GM12878 (cell line): ENCODE measurements around the gene FAM237B. TPM values are rescaled to one million over a fixed set of nuclear protein-coding genes. Genes with fewer than 3 reads are reported as not detected.
A peak's percentile ranks its signal among the peaks of the same experiment; 100 is the strongest.

Experiments
- BHLHE40 ChIP-seq, 2 experiments: fragments of 450-650 bp in 1 of 2; IDR thresholded peaks; 2 replicates each; pipeline ENCODE4 v1.6.1; 2011 to 2017; ENCODE audit warnings: low read depth in 2 of 2, borderline replicate concordance in 1 of 2, improper control_type of control experiment in 1 of 2, low read length in 1 of 2, mild to moderate bottlenecking in 1 of 2
- LARP7 ChIP-seq: fragments of 450-650 bp; IDR thresholded peaks from 2 replicates; pipeline ENCODE4 v1.6.1; 2017; ENCODE audit warnings: mild to moderate bottlenecking
- MLLT1 ChIP-seq: fragments of 450-650 bp; IDR thresholded peaks from 2 replicates; pipeline ENCODE4 v1.6.1; 2016; ENCODE audit warnings: mild to moderate bottlenecking
- MXI1 ChIP-seq: fragments of 150-350 bp; IDR thresholded peaks from 2 replicates; pipeline ENCODE4 v1.6.1; 2011; ENCODE audit warnings: low read depth, mild to moderate bottlenecking, inconsistent platforms, low read length, improper control_type of control experiment
- POU2F2 ChIP-seq: IDR thresholded peaks from 3 replicates; pipeline ENCODE4 v1.6.1; 2011; ENCODE audit warnings: low read depth, mild to moderate bottlenecking, low read length, borderline replicate concordance
- REST ChIP-seq: IDR thresholded peaks from 2 replicates; pipeline ENCODE4 v1.6.1; 2012; ENCODE audit warnings: mild to moderate bottlenecking, low read depth, low read length
- RFX5 ChIP-seq: IDR thresholded peaks from 2 replicates; pipeline ENCODE4 v1.6.1; 2011; ENCODE audit warnings: low read depth, low read length, improper control_type of control experiment
- SMAD5 ChIP-seq: IDR thresholded peaks from 2 replicates; pipeline ENCODE4 v1.6.1; 2016; ENCODE audit warnings: antibody characterized with exemption, low read depth
- SREBF2 ChIP-seq: IDR thresholded peaks from 2 replicates; pipeline ENCODE4 v1.6.1; 2012; ENCODE audit warnings: mild to moderate bottlenecking, low read length
- SUZ12 ChIP-seq: fragments of 200-600 bp; sonication (generic); IDR thresholded peaks from one replicate; pipeline ENCODE4 v1.6.1; 2018; ENCODE audit warnings: antibody characterized with exemption, mild to moderate bottlenecking; ENCODE audit not compliant: unreplicated experiment
- TCF3 ChIP-seq: IDR thresholded peaks from 2 replicates; pipeline ENCODE4 v1.6.1; 2012; ENCODE audit warnings: low read depth, mild to moderate bottlenecking, low read length, borderline replicate concordance; ENCODE audit not compliant: insufficient read depth
- USF2 ChIP-seq: IDR thresholded peaks from 2 replicates; pipeline ENCODE4 v1.6.1; 2011; ENCODE audit warnings: low read depth, low read length, improper control_type of control experiment, borderline replicate concordance
- ZNF217 ChIP-seq: fragments of 450-650 bp; IDR thresholded peaks from 2 replicates; pipeline ENCODE4 v1.6.1; 2017; ENCODE audit warnings: antibody characterized with exemption, mild to moderate bottlenecking
- ZNF622 ChIP-seq: fragments of 450-650 bp; IDR thresholded peaks from 2 replicates; pipeline ENCODE4 v1.6.1; 2017; ENCODE audit warnings: mild to moderate bottlenecking, inconsistent platforms
- ZSCAN29 ChIP-seq: fragments of 450-650 bp; IDR thresholded peaks from 2 replicates; pipeline ENCODE4 v1.6.1; 2017; ENCODE audit warnings: mild to moderate bottlenecking, moderate library complexity
- polyA plus RNA-seq, 11 experiments: library from polyadenylated mRNA; depleted of rRNA in 4 of 11; unstranded in 6 of 11; stranded (reverse) in 5 of 11; fragments of >200 nt; fragmentation: Nextera tagmentation in 4 of 11; fragmentation: Illumina TruSeq in 1 of 11; extraction: Ambion mirVana in 4 of 11; extraction: Trizol in 1 of 11; gene quantifications; 1 replicate in 1 of 11; 2 replicates in 10 of 11; pipeline versions ENCODE4 v1.2.1 to v1.2.3, GENCODE V29; 2011 to 2016; ENCODE audit warnings: inconsistent platforms in 2 of 11, missing spikeins in 2 of 11, low read depth in 1 of 11
- total RNA-seq, 4 experiments: library from RNA; depleted of rRNA in 3 of 4; stranded (reverse); fragments of >200 nt in 3 of 4; fragmentation: Illumina TruSeq in 1 of 4; extraction: Trizol in 1 of 4; gene quantifications; 2 replicates each; pipeline versions ENCODE4 v1.2.1 to v1.2.3, GENCODE V29; 2013 to 2021
- TF ChIP-seq, protein P1 (sequence below): IDR thresholded peaks from 2 replicates; pipeline ENCODE4 v1.6.1; 2011; ENCODE audit warnings: borderline replicate concordance, low read depth, mild to moderate bottlenecking, moderate library complexity, low read length; ENCODE audit not compliant: insufficient read depth, poor library complexity, severe bottlenecking
- TF ChIP-seq, protein P2 (sequence below): fragments of 450-650 bp; formaldehyde crosslinking; IDR thresholded peaks from 2 replicates; pipeline ENCODE4 v1.4.0; 2020; ENCODE audit warnings: mild to moderate bottlenecking, moderate library complexity

Gene FAM237B
- total and polyA plus RNA-seq, 10 of the 15 experiments (the other 5 are each of a cell fraction or from before 2014, with no cell fraction given): not detected

GRCh38 chr7:90346336-90347125, 25.4 kb upstream of the FAM237B start, which contains the start of gene GTPBP10 (continued):
- TF ChIP-seq MLLT1 (peak; percentile 94), REST (no peak), BHLHE40 (IDR thresholded peaks at IDR 0.05; ENCODE audit: borderline replicate concordance in 1 of 2, low read depth in 2 of 2, low read length in 1 of 2) (peak; percentile 43 to 78; a peak in 3 of 4 replicates), SREBF2 (no peak), TCF3 (peak; percentile 79), MXI1 (peak; percentile 96), ZNF217 (no peak), USF2 (no peak; the same call in 1 of the 2 replicates), ZSCAN29 (0 out of 2 replicates have a peak, but pooled peaks have one; percentile 10), SMAD5 (peak; percentile 97), POU2F2 (peak; percentile 82; the same call in 1 of the 3 replicates), RFX5 (no peak), SUZ12 (no peak), LARP7 (peak; percentile 82), ZNF622 (no peak)
- TF ChIP-seq, protein P1, sequence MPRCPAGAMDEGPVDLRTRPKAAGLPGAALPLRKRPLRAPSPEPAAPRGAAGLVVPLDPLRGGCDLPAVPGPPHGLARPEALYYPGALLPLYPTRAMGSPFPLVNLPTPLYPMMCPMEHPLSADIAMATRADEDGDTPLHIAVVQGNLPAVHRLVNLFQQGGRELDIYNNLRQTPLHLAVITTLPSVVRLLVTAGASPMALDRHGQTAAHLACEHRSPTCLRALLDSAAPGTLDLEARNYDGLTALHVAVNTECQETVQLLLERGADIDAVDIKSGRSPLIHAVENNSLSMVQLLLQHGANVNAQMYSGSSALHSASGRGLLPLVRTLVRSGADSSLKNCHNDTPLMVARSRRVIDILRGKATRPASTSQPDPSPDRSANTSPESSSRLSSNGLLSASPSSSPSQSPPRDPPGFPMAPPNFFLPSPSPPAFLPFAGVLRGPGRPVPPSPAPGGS: no peak
- TF ChIP-seq, protein P2, sequence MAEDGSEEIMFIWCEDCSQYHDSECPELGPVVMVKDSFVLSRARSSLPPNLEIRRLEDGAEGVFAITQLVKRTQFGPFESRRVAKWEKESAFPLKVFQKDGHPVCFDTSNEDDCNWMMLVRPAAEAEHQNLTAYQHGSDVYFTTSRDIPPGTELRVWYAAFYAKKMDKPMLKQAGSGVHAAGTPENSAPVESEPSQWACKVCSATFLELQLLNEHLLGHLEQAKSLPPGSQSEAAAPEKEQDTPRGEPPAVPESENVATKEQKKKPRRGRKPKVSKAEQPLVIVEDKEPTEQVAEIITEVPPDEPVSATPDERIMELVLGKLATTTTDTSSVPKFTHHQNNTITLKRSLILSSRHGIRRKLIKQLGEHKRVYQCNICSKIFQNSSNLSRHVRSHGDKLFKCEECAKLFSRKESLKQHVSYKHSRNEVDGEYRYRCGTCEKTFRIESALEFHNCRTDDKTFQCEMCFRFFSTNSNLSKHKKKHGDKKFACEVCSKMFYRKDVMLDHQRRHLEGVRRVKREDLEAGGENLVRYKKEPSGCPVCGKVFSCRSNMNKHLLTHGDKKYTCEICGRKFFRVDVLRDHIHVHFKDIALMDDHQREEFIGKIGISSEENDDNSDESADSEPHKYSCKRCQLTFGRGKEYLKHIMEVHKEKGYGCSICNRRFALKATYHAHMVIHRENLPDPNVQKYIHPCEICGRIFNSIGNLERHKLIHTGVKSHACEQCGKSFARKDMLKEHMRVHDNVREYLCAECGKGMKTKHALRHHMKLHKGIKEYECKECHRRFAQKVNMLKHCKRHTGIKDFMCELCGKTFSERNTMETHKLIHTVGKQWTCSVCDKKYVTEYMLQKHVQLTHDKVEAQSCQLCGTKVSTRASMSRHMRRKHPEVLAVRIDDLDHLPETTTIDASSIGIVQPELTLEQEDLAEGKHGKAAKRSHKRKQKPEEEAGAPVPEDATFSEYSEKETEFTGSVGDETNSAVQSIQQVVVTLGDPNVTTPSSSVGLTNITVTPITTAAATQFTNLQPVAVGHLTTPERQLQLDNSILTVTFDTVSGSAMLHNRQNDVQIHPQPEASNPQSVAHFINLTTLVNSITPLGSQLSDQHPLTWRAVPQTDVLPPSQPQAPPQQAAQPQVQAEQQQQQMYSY (CRISPR knock-in tag): no peak
